Germinal center (tissue), 1 donor: ENCODE measurements around the gene GJC1.
"Not testable (repeated sequence)": the region's sequence is repeated elsewhere in the genome, so short reads cannot be mapped to it uniquely, and the experiment has no call there.

Experiments
- DNase-seq: peaks from one replicate; pipeline ENCODE4 v3.0.0; 2012; ENCODE audit warnings: mixed read lengths, low spot score

GJC1 gene

GRCh38 chr17:44844390-44844830 lies 14.3 kb upstream of the GJC1 start:
- DNase-seq, result no peak

- no peak for DNase-seq
Observed at GRCh38 chr17:44842748-44843147, 12.7 kb upstream of the GJC1 start.

- no peak for DNase-seq
Observed at GRCh38 chr17:44840936-44841335, 10.8 kb upstream of the GJC1 start.

GRCh38 chr17:44840274-44840673 lies 10.2 kb upstream of the GJC1 start:
- DNase-seq, result no peak

- DNase-seq, result no peak
Observed at GRCh38 chr17:44837196-44837595, 7.1 kb upstream of the GJC1 start.

- no peak for DNase-seq
Observed at GRCh38 chr17:44832805-44833204, 2.7 kb upstream of the GJC1 start.

- DNase-seq, result no peak
Observed at GRCh38 chr17:44831371-44831770, 1.3 kb upstream of the GJC1 start.

- peak; percentile 18 for DNase-seq
Observed at GRCh38 chr17:44830359-44831288, 537 bp upstream of the GJC1 start.

- no peak for DNase-seq
Observed at GRCh38 chr17:44828919-44829522, 1.1 kb downstream of the GJC1 start.

GRCh38 chr17:44827863-44828262 lies 2.2 kb downstream of the GJC1 start:
- DNase-seq, result no peak

- no peak for DNase-seq
Observed at GRCh38 chr17:44826123-44826790, 3.8 kb downstream of the GJC1 start.

- not testable (repeated sequence) for DNase-seq
Observed at GRCh38 chr17:44825236-44825635, 4.9 kb downstream of the GJC1 start.

GRCh38 chr17:44820631-44821212 lies 9.4 kb downstream of the GJC1 start:
- DNase-seq, result no peak

- DNase-seq, result not testable (repeated sequence)
Observed at GRCh38 chr17:44818508-44818907, 11.6 kb downstream of the GJC1 start.

- DNase-seq, result no peak
Observed at GRCh38 chr17:44812263-44812662, 17.8 kb downstream of the GJC1 start.

- not testable (repeated sequence) for DNase-seq
Observed at GRCh38 chr17:44808656-44809388, 21.3 kb downstream of the GJC1 start.

GRCh38 chr17:44808156-44808555 lies 21.9 kb downstream of the GJC1 start:
- no peak for DNase-seq

GRCh38 chr17:44807817-44808155 lies 22.3 kb downstream of the GJC1 start:
- no peak for DNase-seq

GRCh38 chr17:44807093-44807816 lies 22.8 kb downstream of the GJC1 start:
- DNase-seq, result no peak

GRCh38 chr17:44804302-44805089 lies 25.6 kb downstream of the GJC1 start:
- DNase-seq, result no peak
